Peyer's patch (tissue), 4 donors: Measurements from ENCODE around the gene DPM2.

Source experiments
- CTCF ChIP-seq, 6 experiments: fragments of 450-650 bp in 4 of 6; fragments of 200-600 bp in 2 of 6; sonication (generic) in 1 of 6; IDR thresholded peaks; one replicate each; pipeline ENCODE4 v1.5.1; 2017 to 2019; ENCODE audit warnings: antibody characterized with exemption in 6 of 6, mild to moderate bottlenecking in 3 of 6, moderate library complexity in 1 of 6
- POLR2A ChIP-seq, 2 donors: fragments of 450-650 bp; IDR thresholded peaks; one replicate each; pipeline ENCODE4 v1.5.1; 2017; ENCODE audit warnings: antibody characterized with exemption in 2 of 2, mild to moderate bottlenecking in 2 of 2, moderate library complexity in 2 of 2

GRCh38 chr9:127915325-127915752 lies 22.3 kb downstream of the DPM2 start:
- TF ChIP-seq CTCF (IDR thresholded peaks at IDR 0.05) (no peak), POLR2A (IDR thresholded peaks at IDR 0.05) (no peak)
